ENCODE data around the gene VWA3B. TPM values are rescaled to one million over a fixed set of nuclear protein-coding genes. Genes with fewer than 3 reads are reported as not detected.
"Not testable (repeated sequence)": the region's sequence is repeated elsewhere in the genome, so short reads cannot be mapped to it uniquely, and the experiment has no call there.

Gene VWA3B
- total RNA-seq, 1 donor from 2014 or later = 0.38 TPM

DNA sequence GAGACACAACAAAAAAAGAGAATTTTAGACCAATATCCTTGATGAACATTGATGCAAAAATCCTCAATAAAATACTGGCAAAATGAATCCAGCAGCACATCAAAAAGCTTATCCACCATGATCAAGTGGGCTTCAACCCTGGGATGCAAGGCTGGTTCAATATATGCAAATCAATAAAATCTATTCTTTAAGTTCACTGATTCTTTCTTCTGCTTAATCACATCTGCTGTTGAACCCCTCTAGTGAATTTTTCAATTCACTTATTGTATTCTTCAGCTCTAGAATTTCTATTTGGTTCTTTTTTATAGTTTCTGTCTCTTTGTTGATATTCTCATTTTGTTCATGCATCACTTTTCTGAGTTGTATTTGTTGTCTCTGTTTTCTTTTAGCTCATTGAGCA is 181.3 kb downstream of the VWA3B start:
- DNase-seq (ENCODE audit: missing footprints); intact Hi-C loops (cut with DNase I); ATAC-seq: not testable (repeated sequence)

- intact Hi-C loops (cut with DNase I) = no loop called here
- ATAC-seq (no peak), DNase-seq (ENCODE audit: missing footprints) (no peak)
These were observed 182.3 kb downstream of the VWA3B start for GRCh38 chr2:98269274-98269673.

- intact Hi-C loops (cut with DNase I) = loop anchor here (2.0 kb wide), 1 partner anchor 463 kb away; no protein-coding TSS in a partner anchor
- DNase-seq (ENCODE audit: missing footprints) (no peak), ATAC-seq (no peak)
These were observed 182.9 kb downstream of the VWA3B start for GRCh38 chr2:98269830-98270229.

GRCh38 chr2:98277162-98277859 is 190.3 kb downstream of the VWA3B start:
- intact Hi-C loops (cut with DNase I) = no loop called here
- DNase-seq (ENCODE audit: missing footprints) (no peak), ATAC-seq (no peak)

DNA sequence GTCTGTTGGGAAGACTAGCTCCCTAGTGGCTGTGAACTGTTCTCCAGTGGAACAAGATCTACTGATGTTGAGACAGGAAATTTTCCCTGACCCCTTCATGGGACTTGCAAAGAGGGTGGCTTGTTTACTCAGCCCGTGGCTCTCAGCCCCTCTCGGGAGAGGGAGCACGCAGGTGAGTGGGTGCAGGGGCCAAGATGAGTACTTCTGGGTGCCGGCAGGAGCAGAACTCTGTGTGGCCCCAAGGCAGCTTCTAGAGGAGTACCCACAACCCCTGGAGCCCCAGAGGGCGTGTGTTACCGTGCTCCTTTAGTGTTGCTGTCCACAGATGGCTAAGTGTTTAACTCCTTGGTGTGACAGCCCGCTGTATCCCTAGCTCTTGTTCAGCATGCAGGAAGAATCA is 191.1 kb downstream of the VWA3B start:
- DNase-seq (ENCODE audit: missing footprints) (no peak), ATAC-seq (no peak)
- intact Hi-C loops (cut with DNase I) = no loop called here

DNA sequence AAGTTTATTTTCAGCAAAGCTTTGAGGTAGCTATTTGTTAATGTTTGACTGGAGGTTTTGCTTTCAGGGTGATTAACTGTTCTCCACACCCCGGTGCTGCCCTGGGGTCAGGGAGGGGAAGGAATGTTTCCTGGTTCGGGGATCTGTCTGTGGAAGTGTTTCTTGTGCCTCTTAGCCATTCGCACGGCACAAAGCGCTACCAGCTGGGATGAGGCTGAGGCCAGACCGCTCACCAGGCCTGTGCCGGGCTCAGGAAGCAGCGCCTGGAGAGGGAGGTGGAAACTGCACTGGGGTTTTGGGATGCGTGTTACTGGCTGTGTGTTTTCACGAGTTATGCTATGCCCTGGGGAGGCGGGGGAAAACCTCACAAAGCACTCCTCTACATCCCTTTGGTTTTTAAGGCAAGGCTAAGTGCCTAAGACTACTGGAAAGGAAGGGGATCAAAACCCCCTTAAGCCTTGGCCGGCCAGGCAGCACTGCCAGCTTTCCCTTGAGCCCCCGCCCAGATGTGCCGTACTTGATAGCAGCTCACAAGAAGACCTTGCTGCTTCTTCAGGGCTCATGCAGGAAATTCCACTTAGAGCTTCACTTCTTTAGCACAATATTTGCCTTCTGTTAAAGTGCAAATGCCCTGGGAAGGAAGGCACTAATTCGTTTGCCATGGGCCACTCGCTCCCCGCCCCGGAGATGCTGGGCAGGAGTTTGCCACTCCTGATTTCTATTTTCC is 193.6 kb downstream of the VWA3B start:
- intact Hi-C loops (cut with DNase I) = no loop called here
- no peak for ATAC-seq
- no peak for DNase-seq (ENCODE audit: missing footprints)

DNA sequence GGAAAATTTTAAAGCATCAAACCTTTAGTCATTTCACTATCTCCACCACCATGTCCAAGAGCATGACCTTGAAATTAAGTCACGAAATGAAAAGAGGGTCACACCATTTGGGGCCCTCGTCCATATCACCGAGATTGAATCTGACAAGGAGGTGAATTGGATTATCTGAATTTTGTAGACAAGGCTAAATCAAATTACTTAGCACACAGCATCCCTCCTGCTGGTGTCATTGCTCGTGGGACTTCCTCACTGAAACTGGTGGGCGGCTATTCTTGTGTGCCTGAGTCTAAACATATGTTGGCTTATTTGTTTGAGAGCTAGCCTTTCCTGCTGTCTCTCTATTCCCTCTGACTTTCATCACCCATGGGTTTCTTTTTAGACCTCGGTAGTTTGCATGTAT is 194.6 kb downstream of the VWA3B start:
- no peak for ATAC-seq
- no peak for DNase-seq (ENCODE audit: missing footprints)
- intact Hi-C loops (cut with DNase I) = no loop called here

DNA sequence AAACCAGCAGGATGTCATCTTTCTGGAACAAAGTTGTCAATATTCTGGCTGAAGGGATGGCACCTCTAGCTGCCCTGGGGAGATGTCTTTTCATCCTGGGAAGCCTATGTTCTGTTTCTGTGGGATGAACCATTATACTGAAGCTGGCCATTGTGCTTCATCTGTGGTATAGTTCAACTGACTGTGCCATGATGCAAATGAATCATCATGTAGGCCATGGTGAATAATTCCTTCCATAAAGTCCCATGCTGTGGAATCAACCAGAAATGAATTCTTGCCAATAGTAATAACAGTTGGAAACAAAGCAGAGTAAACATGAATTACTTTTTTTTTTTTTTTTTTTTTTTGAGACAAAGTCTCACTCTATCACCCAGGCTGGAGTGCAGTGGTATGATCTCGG is 195.1 kb downstream of the VWA3B start:
- no peak for DNase-seq (ENCODE audit: missing footprints)
- intact Hi-C loops (cut with DNase I) = no loop called here
- ATAC-seq = no peak

- intact Hi-C loops (cut with DNase I) = no loop called here
- ATAC-seq = no peak
- no peak for DNase-seq (ENCODE audit: missing footprints)
These were observed 206.1 kb downstream of the VWA3B start for GRCh38 chr2:98293030-98293429.

DNA sequence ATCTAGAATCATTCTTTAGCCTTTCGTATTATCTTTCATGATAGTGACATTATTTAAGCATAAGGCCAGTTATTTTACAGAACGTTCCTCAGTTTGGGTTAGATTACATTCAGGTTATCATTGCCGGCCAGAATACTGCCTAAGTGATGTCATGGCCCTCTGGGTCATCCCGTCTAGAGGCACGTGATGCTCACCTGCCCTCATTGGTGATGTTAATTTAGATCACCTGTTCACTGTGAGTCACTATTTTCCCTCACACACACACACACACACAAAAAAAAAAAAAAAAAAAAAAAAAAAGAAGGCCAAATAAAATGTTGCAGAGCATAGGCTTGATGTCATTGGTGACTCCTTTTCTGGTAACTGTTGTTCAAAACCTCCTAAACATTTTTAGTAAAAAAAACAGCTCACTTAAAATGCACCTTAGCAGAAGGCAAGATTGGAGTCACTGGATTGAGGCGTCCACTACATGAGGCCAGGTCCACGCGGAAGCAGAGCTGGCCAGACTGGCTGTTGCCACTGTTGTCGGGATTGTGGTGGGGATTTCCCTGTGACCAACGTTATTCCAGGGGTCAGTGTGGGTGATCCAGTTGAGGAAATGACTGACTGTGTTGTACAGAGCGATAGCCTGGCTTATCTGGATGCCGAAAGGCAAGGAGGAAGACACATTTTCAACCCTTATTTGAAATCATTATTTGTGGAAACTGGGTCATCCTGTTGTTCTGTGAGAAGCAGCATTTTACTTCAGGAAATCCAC is 207.1 kb downstream of the VWA3B start:
- intact Hi-C loops (cut with DNase I) = no loop called here
- DNase-seq (ENCODE audit: missing footprints) = no peak

DNA sequence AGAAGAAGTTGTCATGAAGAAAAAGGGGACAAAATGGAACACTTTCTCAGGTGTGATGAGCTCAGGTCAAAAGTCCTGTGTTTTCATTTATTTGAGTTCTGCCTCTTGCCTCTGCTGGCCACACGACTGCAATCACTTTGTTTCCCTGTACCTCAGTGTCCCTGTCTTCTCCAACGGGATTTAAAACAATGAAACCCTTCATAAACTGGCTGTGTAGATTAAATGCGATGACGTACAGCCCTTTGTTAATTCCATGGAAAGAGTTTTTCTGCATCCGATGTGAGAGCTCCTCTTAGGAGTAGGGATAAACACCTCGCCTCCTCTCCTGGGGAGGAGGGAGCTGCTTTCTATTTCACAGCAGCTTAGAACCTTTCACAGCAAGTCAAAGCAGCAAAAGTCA is 207.7 kb downstream of the VWA3B start:
- DNase-seq (ENCODE audit: missing footprints) (no peak), ATAC-seq (no peak)
- intact Hi-C loops (cut with DNase I) = no loop called here

More for the DNA sequence above, 207.1 kb downstream of the VWA3B start:
- no peak for ATAC-seq

GRCh38 chr2:98295275-98295674 is 208.3 kb downstream of the VWA3B start:
- intact Hi-C loops (cut with DNase I) = no loop called here
- ATAC-seq (no peak), DNase-seq (ENCODE audit: missing footprints) (no peak)

GRCh38 chr2:98295721-98296414 is 208.9 kb downstream of the VWA3B start:
- intact Hi-C loops (cut with DNase I) = no loop called here
- DNase-seq (ENCODE audit: missing footprints) (no peak), ATAC-seq (no peak)

DNA sequence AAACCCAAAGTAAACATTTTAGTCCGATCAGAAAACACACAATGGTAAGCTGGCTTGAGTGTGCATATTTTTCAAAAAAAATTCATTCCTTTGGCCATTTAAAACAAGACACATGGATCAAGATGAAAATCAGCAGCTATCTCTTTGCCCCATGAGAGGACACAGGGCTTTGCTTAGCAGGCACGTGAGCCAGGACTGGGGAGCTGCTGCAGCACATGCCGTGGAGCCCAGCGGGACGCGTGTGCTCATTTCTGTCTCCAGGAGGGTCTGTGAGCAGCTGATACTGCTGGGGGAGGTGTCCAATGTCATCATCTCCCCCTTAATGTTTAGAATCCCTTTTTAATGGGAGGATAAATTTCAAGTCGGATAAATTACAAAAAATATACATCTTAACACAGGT is 209.5 kb downstream of the VWA3B start:
- no peak for DNase-seq (ENCODE audit: missing footprints)

GRCh38 chr2:98297817-98298682 is 211.1 kb downstream of the VWA3B start:
- no peak for ATAC-seq
- DNase-seq (ENCODE audit: missing footprints) = no peak
- intact Hi-C loops (cut with DNase I) = no loop called here

More for the DNA sequence above, 209.5 kb downstream of the VWA3B start:
- intact Hi-C loops (cut with DNase I) = no loop called here
- ATAC-seq = no peak

DNA sequence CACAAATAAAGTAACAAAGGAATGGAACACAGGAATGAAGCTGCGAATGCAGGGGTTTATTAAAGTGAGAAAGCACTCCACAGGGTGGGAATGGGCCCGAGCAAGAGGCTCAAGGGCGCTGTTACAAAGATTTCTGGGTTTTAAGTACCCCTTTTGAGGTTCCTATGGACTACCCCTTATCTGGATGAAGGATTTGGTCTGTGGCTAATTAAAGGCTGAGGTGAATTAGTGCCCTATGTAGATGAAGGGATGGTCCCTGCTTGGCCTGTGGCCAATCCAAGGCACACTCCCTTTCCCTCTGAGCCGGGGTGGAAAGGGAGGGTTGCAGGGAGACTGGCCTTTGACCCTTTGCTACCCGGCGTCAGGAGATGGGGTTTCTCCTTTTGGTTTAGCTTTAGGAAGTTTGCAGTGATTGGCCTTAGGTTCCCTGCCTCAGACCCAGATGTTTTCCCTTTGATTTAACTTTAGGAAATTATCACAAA is 211.8 kb downstream of the VWA3B start:
- no peak for DNase-seq (ENCODE audit: missing footprints)
- intact Hi-C loops (cut with DNase I) = no loop called here
- no peak for ATAC-seq

DNA sequence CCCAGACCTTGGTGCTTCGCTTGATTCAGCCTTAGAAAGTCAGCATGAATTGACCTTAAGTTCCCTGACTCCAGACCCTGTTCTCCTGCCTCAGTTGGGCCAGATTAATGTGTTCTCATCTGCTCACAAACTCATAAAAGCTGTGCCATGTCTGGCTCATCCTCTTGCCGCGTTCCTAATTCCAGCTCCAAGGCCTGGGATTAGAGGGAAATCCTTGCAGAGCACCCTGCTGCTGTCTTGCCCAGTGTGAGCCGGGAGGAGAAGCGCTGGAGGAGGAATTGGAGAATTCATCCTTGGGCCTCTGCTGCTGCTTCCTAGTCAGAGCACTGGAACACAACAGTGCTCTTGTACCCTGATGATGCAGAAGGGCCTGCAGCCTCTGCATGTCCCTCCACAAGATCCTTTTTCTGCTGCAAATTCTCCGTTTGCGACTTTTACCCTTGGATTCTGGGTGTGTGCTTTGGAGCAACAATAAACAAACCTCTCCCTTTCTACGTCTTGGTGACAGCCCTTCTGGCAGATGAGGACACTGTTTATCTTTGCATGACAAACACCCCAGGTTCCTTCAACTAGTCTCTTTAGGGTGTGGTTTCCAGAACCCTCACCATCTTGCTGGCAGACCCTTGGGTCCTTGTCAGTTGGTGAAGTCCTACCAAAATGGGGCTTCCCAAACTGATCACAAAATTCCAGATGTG is 212.4 kb downstream of the VWA3B start:
- intact Hi-C loops (cut with DNase I) = no loop called here
- ATAC-seq = no peak
- DNase-seq (ENCODE audit: missing footprints) = no peak

Data from Right ventricle myocardium inferior (tissue), 1 donor.